Panc1 (cell line): ENCODE results near the gene SHROOM3. TPM values are rescaled to one million over a fixed set of nuclear protein-coding genes. Genes with fewer than 3 reads are reported as not detected.

Experiments
- ATAC-seq: fragments of 200-7000 bp; cut with Tn5 transposase; 2 replicates; pipeline ENCODE4 v1.9.1; 2020; ENCODE audit warnings: mild to moderate bottlenecking, moderate library complexity
- BruUV-seq: library from RNA; stranded (reverse); fragments of 400-500 nt; replicated peaks from 2 replicates; lab custom pipeline; 2021; lab: Mats Ljungman, UMichigan
- CTCF ChIA-PET: fragments of 300-600 bp; sonication (Branson Sonifier 250); formaldehyde crosslinking; loops from one replicate; lab custom pipeline; 2022; ENCODE audit warnings: antibody characterized with exemption; lab: Charles Lee
- POLR2A ChIA-PET: fragments of 300-600 bp; sonication (Branson Sonifier 250); formaldehyde crosslinking; loops from one replicate; lab custom pipeline; 2022; ENCODE audit warnings: antibody characterized with exemption; lab: Charles Lee
- DNase-seq: peaks from one replicate; pipeline ENCODE4 v3.0.0-alpha.2; 2010; ENCODE audit warnings: low read depth, low spot score
- H3K27ac ChIP-seq: 2 replicates; pipeline ENCODE4 v1.5.1; 2011; ENCODE audit warnings: mild to moderate bottlenecking, low read length, inconsistent platforms
- H3K27me3 ChIP-seq: fragments of 200-500 bp; sonication (Bioruptor generic); 2 replicates; pipeline ENCODE4 v1.6.0; 2014; ENCODE audit warnings: low read length, inconsistent platforms; ENCODE audit not compliant: control insufficient read depth, insufficient read depth
- H3K36me3 ChIP-seq: fragments of 200-500 bp; sonication (Bioruptor generic); 2 replicates; pipeline ENCODE4 v1.5.1; 2014; ENCODE audit warnings: inconsistent platforms, mild to moderate bottlenecking, low read length, moderate library complexity; ENCODE audit not compliant: control insufficient read depth, insufficient read depth
- H3K4me1 ChIP-seq: 2 replicates; pipeline ENCODE4 v1.5.1; 2011; ENCODE audit warnings: inconsistent platforms, mild to moderate bottlenecking, low read length, moderate library complexity; ENCODE audit not compliant: control insufficient read depth, insufficient read depth
- H3K4me3 ChIP-seq, 2 experiments: 2 replicates each; pipeline ENCODE4 v1.5.1; 2011 to 2012; ENCODE audit warnings: low read depth in 2 of 2, low read length in 2 of 2, mild to moderate bottlenecking in 2 of 2, inconsistent platforms in 1 of 2, moderate library complexity in 1 of 2
- H3K9me3 ChIP-seq: fragments of 200-500 bp; sonication (Bioruptor generic); 2 replicates; pipeline ENCODE4 v1.5.1; 2014; ENCODE audit warnings: low read depth, mild to moderate bottlenecking, inconsistent platforms, low read length, moderate library complexity; ENCODE audit not compliant: control insufficient read depth, insufficient read depth
- CTCF ChIP-seq: fragments of 450-650 bp; IDR thresholded peaks from 2 replicates; pipeline ENCODE4 v1.5.1; 2017; ENCODE audit warnings: mild to moderate bottlenecking
- POLR2AphosphoS5 ChIP-seq: IDR thresholded peaks from 2 replicates; pipeline ENCODE4 v1.6.1; 2012; ENCODE audit warnings: mild to moderate bottlenecking, low read depth, low read length, moderate library complexity
- REST ChIP-seq, 2 experiments: IDR thresholded peaks; 2 replicates each; pipeline ENCODE4 v1.6.1; 2011 to 2012; ENCODE audit warnings: low read depth in 2 of 2, control low read depth in 1 of 2, low read length in 1 of 2, mild to moderate bottlenecking in 1 of 2, moderate library complexity in 1 of 2; ENCODE audit not compliant: insufficient read depth in 1 of 2
- SIN3A ChIP-seq: IDR thresholded peaks from 2 replicates; pipeline ENCODE4 v1.6.1; 2012; ENCODE audit warnings: low read depth, mild to moderate bottlenecking, low read length, moderate library complexity, borderline replicate concordance; ENCODE audit not compliant: insufficient read depth
- TCF7L2 ChIP-seq: IDR thresholded peaks from 2 replicates; pipeline ENCODE4 v1.6.1; 2011; ENCODE audit warnings: mild to moderate bottlenecking, low read depth, low read length, inconsistent platforms
- in situ Hi-C: cut with HindIII; loops from 2 replicates; pipeline ENCODE4 v1.10.0; 2016; ENCODE audit warnings: low sequenced_read_pairs, low pct_unique_long_range_greater_than_20kb
- intact Hi-C: fragments of 100-400 bp; cut with micrococcal nuclease; formaldehyde crosslinking; loops from one replicate; pipeline ENCODE4 v1.10.0; 2022; ENCODE audit not compliant: unreplicated experiment
- total RNA-seq: library from RNA; stranded (reverse); gene quantifications from one replicate; pipeline ENCODE4 v1.2.1, GENCODE V29; 2021; ENCODE audit not compliant: unreplicated experiment

Gene SHROOM3
- total RNA-seq, 1 experiment from 2014 or later = 7.2 TPM

GRCh38 chr4:76606645-76607265 is 171.7 kb downstream of the SHROOM3 start:
- ATAC-seq (no peak), DNase-seq (no peak)
- ChIA-PET POLR2A (no interaction called here), CTCF (no interaction called here)
- H3K9me3 ChIP-seq = no peaks in the 10 kb centered on the region
- intact Hi-C loops (no loop called here), in situ Hi-C loops (no loop called here)
- H3K36me3 ChIP-seq = no peaks in the 10 kb centered on the region
- H3K27me3 ChIP-seq = no peaks in the 10 kb centered on the region
- BruUV-seq = no TSS peak
- no peaks in the 10 kb centered on the region; the same call in none of the 2 replicates for H3K4me1 ChIP-seq
- TF ChIP-seq TCF7L2 (no peak), POLR2AphosphoS5 (no peak), SIN3A (no peak), REST (IDR thresholded peaks at IDR 0.05; ENCODE audit: insufficient read depth in 1 of 2, low read depth in 2 of 2, low read length in 1 of 2) (no peak), CTCF (no peak)
- no peak overlapping the region for H3K4me3 ChIP-seq
- no peak overlapping the region for H3K27ac ChIP-seq

- Histone ChIP-seq H3K27me3 (no peaks in the 10 kb centered on the region), H3K4me3 (no peak overlapping the region), H3K4me1 (no peaks in the 10 kb centered on the region; the same call in none of the 2 replicates), H3K27ac (no peak overlapping the region), H3K36me3 (no peaks in the 10 kb centered on the region), H3K9me3 (no peaks in the 10 kb centered on the region)
- in situ Hi-C loops = no loop called here
- TF ChIP-seq CTCF (no peak), TCF7L2 (no peak), REST (IDR thresholded peaks at IDR 0.05; ENCODE audit: insufficient read depth in 1 of 2, low read depth in 2 of 2, low read length in 1 of 2) (no peak), POLR2AphosphoS5 (no peak), SIN3A (no peak)
- no TSS peak for BruUV-seq
- DNase-seq (no peak), ATAC-seq (no peak)
- ChIA-PET CTCF (no interaction called here), POLR2A (no interaction called here)
- intact Hi-C loops = no loop called here
These were observed 172.3 kb downstream of the SHROOM3 start for GRCh38 chr4:76607266-76607799.
